SK-N-DZ (cell line): ENCODE results near the gene ZNF568.

Experiments used
- DNase-seq: peaks from one replicate; pipeline ENCODE4 v3.0.0-alpha.2; 2015; ENCODE audit warnings: low spot score

ZNF568 gene

DNA sequence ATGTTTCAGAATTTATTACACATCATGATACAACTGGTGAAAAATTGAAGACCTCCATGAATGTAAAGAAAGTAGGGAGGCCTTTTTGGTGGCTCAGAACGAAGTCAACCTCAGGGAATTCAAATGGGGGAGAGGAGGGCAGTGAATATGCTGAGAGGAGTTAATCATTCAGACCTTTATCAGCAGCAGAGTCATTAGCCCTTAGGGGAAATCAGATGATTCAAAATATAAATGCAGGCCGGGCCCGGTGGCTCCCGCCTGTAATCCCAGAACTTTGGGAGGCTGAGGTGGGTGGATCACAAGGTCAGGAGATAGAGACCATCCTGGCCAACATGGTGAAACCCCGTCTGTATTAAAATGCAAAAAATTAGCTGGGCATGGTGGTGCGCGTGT is 81.7 kb downstream of the ZNF568 start:
- no peak for DNase-seq

DNA sequence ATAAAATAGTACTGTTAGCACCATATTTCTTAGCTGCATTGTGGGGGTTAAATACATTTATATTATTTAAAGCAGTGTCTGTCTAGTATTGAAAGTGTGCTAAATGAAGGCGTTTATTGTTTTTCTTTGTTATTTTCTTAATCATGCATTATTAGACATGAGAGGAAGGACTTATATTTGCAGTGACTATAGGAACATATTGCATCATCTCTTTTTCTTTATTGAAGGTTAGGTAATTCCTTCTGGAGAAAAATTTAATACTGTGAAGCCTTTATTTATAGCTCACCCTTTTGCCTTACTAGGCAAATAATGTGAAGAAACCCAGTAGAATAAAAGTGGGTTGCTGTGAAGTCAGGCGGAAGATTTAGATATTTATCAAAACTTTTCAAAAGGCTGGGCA is 83.2 kb downstream of the ZNF568 start:
- no peak for DNase-seq

DNA sequence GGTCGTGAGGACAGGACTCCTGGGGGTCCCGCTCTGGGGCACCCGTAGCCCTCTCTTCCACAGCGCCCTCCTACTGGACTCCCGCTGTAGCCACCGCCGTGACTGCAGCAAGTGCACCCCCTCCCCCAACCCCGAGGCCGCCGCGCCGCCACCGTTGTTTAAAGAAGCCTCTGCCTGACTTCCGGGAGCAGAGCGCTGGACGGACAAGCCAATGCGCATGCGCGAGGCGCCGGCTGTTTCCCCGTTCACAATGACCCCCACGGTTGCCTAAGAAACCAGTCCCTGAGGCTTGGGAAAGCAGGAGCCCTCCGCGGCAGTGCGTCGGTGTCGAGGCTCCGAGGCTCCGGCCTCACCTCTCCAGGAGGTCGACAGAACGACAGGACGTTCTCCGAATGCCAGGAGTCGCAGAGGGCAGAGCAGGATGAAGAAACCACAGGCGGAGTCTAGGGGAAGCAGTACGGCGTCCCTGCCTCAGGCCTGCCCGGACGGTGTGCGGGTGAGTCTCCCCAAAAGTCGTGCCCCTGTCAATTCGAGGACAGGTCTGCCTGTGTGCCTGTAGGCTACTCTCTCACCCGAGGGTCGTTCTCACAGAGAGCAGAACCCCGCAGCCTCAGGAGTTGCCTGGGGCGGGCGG is 91.6 kb downstream of the ZNF568 start:
- no peak for DNase-seq

DNA sequence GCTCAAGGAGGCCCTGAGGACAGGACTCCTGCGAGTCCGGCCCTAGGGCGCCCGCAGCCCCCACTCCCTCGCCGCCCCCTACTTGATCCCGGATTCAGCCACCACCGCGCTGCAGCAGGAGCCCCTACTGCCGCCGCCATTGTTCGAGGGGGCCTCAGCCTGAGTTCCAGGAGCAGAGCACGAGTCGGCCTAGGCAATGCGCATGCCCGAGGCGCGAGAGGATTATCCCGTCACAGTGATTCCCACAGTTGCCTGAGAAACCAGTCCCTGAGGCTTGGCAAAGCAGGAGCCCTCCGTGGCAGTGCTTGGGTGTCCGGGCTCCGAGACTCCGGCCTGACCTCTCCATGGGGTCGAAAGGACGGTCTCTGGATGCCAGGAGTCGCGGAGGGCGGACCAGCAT is 93.7 kb downstream of the ZNF568 start:
- DNase-seq: no peak

DNA sequence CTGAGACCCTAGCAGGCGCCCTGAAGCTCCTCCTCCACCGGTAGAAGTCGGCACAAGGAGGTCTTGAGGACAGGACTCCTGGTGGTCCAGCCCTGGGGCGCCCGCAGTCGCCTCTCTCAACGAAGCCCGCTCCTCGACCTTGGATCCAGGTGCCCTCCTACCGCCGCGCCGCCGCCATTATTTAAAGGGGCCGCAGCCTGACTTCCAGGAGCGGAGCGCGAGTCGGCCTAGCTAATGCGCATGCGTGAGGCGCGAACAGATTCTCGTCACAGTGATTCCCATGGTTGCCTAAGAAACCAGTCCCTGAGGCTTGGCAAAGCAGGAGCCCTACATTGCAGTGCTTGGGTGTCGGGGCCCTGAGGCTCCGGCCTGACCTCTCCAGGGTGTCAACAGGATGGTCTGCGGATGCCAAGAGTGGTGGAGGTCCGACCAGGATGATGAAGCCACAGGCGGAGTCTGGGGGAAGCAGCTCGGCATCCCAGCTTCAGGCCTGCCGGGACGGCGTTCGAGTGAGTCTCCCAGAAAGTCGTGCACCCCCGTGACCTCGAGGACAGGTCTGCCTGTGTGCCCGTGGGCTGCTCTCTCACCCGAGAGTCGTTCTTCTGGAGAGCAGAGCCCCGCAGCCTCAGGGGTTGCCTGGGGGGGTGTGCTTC is 96.1 kb downstream of the ZNF568 start:
- DNase-seq: no peak

DNA sequence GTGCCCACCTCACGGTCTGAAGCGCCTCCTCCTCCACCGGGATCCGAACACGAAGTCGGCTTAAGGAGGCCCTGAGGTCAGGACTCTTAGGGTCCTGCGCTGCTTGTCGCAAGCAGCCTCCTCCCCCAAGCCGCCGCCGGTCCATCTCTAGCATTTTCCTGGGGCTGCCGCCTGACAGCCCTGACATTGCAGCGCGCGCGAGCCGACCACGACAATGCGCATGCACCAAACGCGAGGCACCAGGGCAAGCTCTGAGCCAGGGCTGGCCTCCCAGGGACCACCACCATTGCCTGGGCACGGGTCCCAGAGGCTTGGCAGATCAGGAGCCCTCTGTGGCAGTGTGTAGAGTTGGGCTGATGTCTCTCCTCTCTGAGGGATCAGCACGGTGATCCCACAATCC is 98.3 kb downstream of the ZNF568 start:
- DNase-seq: no peak

DNA sequence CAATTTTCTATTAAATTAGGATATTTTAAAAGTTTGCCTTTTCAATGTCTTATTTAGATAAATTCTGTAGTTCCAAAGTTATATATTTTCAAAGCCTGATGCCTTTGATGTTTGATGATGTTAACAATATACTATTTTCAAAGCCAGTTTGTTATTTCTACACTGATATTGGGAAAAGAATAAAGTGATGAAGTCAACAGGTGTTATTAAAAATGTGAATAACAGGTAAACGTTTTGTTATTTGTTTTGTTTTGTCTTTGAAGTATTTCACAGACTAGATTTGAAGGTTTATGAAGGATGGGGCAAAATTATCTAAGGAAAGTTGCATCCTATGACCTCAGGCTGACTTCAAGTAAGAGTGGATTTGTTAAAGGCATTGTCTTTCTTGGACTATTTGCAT is 129.0 kb downstream of the ZNF568 start:
- no peak for DNase-seq
